GM19238 (cell line): ENCODE results near the gene INO80E.

Experiments
- DNase-seq: peaks from one replicate; pipeline ENCODE4 v3.0.0; 2011; ENCODE audit warnings: low spot score; ENCODE audit not compliant: insufficient read length

The INO80E gene

DNA sequence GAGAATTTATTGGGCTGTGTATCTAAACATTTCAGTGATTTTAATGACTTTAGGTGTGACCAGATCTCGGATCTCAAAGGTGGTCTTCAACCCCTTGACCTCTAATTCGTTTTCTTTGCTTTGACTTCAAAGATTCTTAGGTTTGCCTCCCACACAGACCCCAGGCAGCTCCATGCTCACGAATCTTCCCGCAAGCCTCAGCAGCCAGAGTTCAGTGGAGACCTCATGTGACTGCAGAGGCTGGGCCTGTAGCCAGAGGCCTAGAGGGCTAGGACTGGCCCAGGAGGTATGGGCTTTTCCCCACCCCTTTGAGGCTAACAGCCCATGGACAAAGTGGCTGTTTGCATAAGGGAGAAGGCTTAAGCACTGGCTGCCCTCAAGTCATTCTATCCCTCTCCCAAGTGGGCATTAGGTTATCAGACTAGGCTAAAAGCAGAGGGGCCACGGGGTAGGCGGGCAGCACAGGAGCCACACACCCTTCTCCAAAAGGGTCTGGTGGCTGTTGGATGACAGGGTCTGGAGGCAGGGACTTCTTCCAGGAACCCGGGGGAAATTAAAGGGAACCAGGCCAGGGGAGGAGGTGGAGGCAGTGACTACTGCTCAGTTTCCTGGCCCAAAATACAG lies 3.6 kb upstream of the INO80E start:
- no peak for DNase-seq

DNA sequence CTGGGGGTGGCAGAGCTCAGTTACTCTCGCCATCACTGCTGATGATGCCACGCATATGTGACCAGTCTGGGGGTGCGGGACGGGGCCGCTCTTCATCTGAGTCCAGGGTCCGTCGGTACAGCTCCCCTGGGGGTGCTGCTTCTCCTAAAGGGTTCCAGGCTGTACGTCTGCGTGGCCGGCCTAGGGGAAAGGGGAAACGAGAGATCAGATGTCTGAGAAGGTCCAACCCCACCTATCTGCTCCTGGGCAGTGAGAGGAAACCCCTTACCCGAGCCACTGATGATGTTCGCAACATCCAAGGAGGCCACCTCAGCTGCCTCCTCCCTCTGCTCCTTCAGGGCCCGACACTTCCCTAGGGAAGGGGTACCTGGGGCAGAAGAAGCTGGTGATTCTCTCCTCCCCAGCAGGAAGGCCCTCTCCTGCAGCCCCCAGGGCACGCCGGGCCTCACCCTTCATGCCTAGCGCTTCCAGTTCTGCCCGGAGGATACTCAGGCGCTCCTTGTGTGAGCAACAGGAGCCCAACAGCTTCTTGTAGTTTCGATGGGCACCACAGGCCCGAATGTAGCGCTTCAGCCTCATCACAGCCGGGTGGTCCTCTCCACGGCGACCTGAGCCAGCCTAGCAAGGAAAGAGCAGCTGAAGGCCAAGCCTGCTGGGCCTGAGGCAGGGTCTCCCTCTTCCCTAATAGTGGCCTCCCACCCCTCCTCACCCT lies 2.7 kb upstream of the INO80E start:
- DNase-seq = no peak

- no peak for DNase-seq
Observed at GRCh38 chr16:29993903-29994599, 2.0 kb upstream of the INO80E start.

DNA sequence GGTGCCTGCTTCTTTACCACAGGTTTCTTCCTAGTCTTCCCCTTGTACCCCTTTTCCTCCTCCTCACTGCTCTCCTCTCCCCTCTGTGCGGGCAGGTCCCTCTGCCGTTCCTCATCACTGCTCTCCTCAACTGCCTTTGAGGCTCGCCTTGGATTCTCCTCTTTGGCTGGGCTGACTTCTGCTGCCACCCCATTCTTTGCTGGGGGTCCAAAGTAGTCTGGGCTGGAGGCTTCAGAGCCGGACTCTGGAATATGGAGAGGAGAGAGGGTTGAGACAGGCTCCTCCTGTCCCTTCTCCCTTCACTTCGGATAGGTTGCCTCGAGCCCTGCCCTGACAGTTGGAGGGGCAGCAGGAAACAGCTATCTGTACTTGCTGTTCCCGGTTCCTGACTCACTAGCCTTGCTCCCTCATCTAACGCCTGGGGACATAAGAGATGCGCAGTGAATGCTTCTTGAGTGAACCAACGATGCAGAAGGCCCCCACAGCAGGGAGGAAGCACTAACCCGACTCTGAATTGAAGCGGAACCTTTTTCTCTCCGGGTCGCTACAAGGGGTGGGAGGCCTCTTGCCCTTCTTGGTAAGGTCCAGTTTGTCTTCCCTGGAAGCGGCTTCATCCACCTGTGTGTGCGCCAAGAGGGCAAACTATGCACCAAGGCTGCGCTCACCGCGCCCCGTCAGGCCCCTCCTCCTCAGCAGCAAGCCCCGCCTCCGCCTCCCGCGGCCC lies 1.3 kb upstream of the INO80E start:
- DNase-seq = peak; percentile 87

- DNase-seq = peak; percentile 92
Observed at GRCh38 chr16:29995324-29995910, 624 bp upstream of the INO80E start, which contains the start of gene HIRIP3. Gene HIRIP3 (minus strand): TSS chr16:29995617. CDS start chr16:29995605, 12 bp downstream.

DNA sequence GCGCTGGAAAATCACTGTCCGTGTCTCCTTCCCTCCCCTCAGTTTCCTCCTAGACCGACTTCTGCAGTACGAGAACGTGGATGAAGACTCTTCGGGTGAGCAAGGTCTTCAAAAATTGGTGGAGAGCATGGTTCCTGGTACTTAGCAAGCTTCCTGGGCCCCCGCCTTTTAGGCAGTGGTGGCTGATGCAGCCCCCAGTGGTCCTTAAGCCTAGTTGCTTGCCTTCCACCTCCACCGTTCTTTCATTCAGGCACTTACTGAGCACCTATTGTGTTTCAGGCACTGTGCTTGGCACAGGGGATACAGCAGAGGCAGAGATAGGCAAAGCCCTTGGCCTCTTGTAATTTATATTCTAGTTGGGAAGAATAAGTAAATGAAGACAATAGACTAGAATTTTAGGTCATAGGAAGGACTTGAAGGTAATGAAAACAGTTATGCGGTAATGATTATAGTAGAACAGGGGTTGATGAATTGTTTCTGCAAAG lies 767 bp downstream of the INO80E start:
- DNase-seq = no peak

GRCh38 chr16:29999605-30000004 lies 3.6 kb downstream of the INO80E start:
- no peak for DNase-seq

GRCh38 chr16:30000735-30001631 lies 4.9 kb downstream of the INO80E start:
- DNase-seq = no peak

DNA sequence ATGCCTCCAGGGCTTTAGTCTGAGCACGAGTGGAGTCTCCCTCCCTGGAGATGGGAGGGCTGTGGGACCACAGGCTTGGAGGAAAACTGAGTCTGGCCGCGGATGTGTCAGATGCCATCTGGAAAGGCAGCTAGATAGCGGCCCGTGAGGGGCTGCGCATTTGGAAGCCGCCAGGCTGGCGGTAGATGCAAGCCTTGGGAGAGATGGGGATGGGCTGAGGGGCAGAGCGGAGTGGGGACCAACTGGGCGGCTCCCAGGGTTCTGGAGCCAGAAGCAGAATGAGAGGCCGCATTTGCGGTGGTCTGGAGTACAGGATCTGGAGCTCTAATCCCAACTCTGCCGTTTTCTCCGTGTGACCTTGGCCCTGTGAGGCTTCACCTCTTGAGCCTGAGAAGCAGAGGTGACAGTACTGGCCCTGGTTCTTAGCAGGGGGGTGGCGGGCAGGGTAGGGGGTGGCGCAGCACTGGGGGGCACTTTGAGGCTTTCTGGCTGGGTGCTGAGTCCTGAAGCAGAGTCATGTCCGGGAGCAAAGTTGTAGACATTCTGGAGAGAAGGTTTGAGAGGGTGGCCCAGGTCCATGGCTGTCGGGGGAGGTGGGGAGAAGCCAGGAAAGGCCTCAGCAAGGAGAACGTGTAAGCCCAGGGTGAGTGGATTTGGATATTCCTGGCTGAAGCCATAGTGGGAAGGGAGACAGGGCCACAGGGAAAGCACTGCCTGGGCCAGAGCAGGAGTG lies 6.7 kb downstream of the INO80E start:
- no peak for DNase-seq

GRCh38 chr16:30003670-30004423 lies 7.8 kb downstream of the INO80E start:
- no peak for DNase-seq

- DNase-seq = no peak
Observed at GRCh38 chr16:30004424-30004776, 8.4 kb downstream of the INO80E start.

DNA sequence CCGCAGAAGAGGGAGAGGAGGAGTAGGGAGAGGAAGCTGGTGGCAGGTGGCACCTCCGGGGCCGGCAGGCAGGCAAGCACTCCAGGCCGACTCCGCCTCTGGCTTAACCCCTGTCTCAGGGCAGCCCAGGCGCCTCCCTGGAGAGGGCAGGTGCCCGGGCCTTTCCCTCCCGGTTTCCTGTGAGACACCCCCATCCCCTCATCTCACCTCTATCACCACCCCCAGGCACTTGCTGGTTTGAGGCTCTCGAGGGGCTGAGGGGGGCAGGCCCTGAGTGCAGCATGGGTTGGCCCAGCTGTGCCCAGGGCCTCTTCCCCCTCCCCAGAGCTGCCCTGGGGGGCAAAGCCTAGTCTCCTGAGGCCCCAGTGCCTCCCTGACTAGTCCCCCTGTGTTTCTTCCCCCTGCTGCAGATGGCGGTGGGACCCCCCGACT lies 8.8 kb downstream of the INO80E start:
- DNase-seq = no peak

DNA sequence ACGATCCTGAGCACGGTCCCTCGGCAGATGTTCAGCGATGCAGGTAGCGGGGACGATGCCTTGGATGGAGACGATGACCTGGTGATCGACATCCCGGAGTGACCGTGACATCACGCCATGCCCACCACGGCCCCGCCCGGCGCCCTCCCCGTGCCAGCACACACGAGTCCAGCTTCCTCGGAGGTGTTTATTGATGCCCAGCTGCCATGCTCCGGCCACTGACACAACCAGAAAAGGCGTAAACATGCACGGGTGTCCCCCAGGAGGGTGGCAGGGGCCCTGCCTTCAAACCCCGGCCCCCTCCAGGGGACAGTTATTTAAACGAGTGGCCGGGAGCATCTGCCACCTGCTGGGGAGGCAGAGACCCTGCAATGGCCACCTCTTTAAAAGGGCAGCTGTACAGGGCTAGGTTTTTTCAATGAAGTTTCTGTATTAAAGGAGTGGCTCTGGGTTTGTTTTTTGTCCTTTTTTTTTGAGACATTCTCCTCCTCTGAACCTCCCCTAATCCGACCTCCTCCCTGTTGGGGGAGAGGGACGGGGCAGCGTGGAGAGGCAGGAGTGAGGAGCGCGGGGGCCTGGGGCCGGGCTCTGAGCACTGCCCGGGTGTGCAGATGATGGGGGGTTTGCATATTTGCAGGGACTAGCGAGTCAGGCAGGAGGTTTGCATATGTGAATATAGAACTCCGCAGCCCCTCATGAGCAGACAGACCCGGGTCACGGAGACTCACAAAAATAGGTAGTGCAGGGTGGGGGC lies 9.5 kb downstream of the INO80E start:
- DNase-seq = peak; percentile 72

DNA sequence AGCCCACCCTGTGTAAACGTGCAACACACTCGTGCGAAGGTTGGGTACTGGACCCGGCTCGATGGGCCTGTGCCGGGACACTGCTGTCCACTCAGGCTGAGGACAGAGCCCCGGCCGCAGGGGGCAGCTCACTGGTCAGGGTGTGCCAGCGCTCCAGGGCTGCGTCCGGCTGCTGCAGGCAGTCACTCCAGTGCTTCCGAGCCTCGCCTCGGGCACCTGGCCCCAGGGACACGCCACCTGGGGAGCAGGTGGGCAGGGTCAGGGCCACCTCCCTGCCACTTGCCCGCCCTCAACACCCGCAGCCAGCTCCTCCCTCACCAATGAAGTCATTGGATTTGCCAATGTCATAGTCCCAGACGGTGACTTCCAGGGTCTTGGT lies 10.0 kb downstream of the INO80E start:
- DNase-seq = no peak

- no peak for DNase-seq
Observed at GRCh38 chr16:30006659-30007377, 10.8 kb downstream of the INO80E start.

DNA sequence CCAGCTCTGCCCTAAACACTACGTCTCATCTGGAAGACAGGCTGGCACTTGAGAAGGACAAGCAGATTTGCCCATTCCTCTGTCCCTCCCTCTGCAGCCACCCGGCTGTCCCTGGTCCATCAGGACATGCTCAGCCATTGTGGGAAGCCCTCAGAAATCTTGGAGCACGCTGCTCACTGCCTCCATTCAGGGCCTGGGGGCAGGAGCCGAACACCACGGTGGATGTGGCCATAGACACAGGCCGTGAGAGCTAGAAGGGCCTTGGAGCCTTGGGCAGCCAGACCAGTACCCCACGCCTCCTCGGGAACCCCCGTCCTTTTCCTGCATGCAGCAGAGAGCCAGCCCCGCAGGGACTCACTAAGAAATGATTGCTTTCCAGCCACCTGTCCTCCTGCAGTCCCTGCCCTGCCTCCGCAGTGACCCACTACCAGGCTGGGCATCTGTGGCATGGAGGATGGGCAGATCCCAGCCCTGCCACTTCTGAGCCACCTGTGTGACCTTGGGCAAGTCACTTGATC lies 11.4 kb downstream of the INO80E start:
- no peak for DNase-seq
